ENCODE measurements around the gene CELSR1. TPM values are rescaled to one million over a fixed set of nuclear protein-coding genes. Genes with fewer than 3 reads are reported as not detected.

Gene CELSR1
- total and polyA plus RNA-seq, 2 donors (not counting 1 experiment from before 2014, with no cell fraction given), result 30.2 to 34.8 TPM

- peaks cover 0 to 23% (median 11%) of the 10 kb centered on the region in 3 donors for H3K9me3 ChIP-seq (ENCODE audit: control extremely low read depth in 1 of 3, control insufficient read depth in 2 of 3, insufficient read depth in 1 of 3, low read length in 2 of 3)
- 45% methylated on average over 7 of the region's 10 CpGs for whole genome bisulfite sequencing (ENCODE audit: insufficient coverage)
- H3K9ac ChIP-seq (ENCODE audit: low read length), result peak overlapping the region; percentile 61
- intact Hi-C loops (cut with micrococcal nuclease), result loop anchor here (1.0 to 5.0 kb wide), 3 partner anchors 11 to 161 kb away; partner anchors contain the start of gene CERK
- H2AFZ ChIP-seq (ENCODE audit: insufficient read depth, low read depth, low read length, poor library complexity, severe bottlenecking), result peak overlapping the region; percentile 73
- H3K79me2 ChIP-seq (ENCODE audit: control insufficient read depth, insufficient read depth, low read length), result peaks cover 35% of the 10 kb centered on the region
- no peak overlapping the region for H3K27ac ChIP-seq (ENCODE audit: low read length in 2 of 2)
- peak overlapping the region in 4 of 5 experiments; percentile 37 to 64 (median 52) for H3K4me3 ChIP-seq (ENCODE audit: control extremely low read depth in 1 of 5, extremely low read depth in 1 of 5, insufficient read depth in 1 of 5, low read depth in 2 of 5, low read length in 4 of 5)
- H3K4me1 ChIP-seq (ENCODE audit: control insufficient read depth in 2 of 2, insufficient read depth in 2 of 2, low read length in 2 of 2), result peaks cover 38 to 47% of the 10 kb centered on the region in 2 donors
- no peak for DNase-seq
- H3K4me3 Mint-ChIP-seq, result peak overlapping the region; percentile 84
- ATAC-seq (ENCODE audit: low read depth), result no peak
- POLR2A ChIA-PET, result no interaction called here
- no peaks in the 10 kb centered on the region for H3K27me3 Mint-ChIP-seq
- CTCF ChIA-PET, result interaction anchor here (1.2 to 2.3 kb wide), 2 partner anchors 13 to 42 kb away, joined by 3 to 11 read pairs; no protein-coding TSS in a partner anchor
- H3K27ac Mint-ChIP-seq, result peak overlapping the region; percentile 84
- H3K36me3 ChIP-seq (replicated peaks in 1 of 2; ENCODE audit: control extremely low read depth in 1 of 2, control insufficient read depth in 1 of 2, extremely low read depth in 1 of 2, insufficient read depth in 2 of 2, low read length in 1 of 2), result no peaks in the 10 kb centered on the region
- H3K27me3 ChIP-seq (replicated peaks in 1 of 4; ENCODE audit: control extremely low read depth in 1 of 4, control insufficient read depth in 3 of 4, insufficient read depth in 4 of 4, low read length in 3 of 4), result no peaks in the 10 kb centered on the region
- H3K4me2 ChIP-seq (replicated peaks; ENCODE audit: low read depth, low read length, poor library complexity, severe bottlenecking), result peak overlapping the region; percentile 91
- peaks cover 47% of the 10 kb centered on the region for H3K4me1 Mint-ChIP-seq
- TF ChIP-seq CTCF (IDR thresholded peaks at IDR 0.05) (no peak), EZH2 (IDR thresholded peaks at IDR 0.05; ENCODE audit: borderline replicate concordance, insufficient read depth, low read depth, low read length, poor library complexity, severe bottlenecking) (no peak)
- H4K20me1 ChIP-seq (ENCODE audit: control insufficient read depth, insufficient read depth, low read length, poor library complexity, severe bottlenecking), result peaks cover 16% of the 10 kb centered on the region
- peaks cover 2% of the 10 kb centered on the region for H3K9me3 Mint-ChIP-seq (ENCODE audit: insufficient read depth)
Measured at GRCh38 chr22:46575911-46576555, 38.6 kb upstream of the CELSR1 start.
